ENCODE measurements around the gene GRPEL2. TPM values are rescaled to one million over a fixed set of nuclear protein-coding genes. Genes with fewer than 3 reads are reported as not detected.

Gene GRPEL2
- total and polyA plus RNA-seq, 2 of the 8 experiments (the other 6 are each of a cell fraction or from before 2014, with no cell fraction given) = 11.2 to 52.2 TPM

DNA sequence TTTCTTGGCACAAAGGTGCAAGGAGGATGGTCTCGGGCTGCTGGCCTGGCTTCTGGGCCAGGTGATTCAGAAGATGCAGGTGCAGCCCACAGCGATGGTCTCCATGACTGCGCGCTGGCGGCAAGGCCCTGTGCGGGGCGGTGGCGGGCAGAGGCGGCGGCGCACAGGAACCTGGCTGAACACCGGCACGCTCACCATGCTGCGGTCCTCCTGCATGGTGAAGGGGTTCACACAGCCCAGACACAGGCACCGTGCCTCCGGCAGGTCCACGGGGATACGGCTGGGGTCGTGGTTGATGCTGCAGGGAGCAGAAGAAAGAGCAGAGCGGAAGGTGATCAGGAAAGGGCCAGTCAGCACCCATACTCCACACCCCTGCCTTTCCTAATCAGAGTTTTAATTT, 29.0 kb downstream of the GRPEL2 start:
- Histone ChIP-seq H2AK5ac (ENCODE audit: low read depth, low read length) (no peak overlapping the region), H3K27me3 (replicated peaks in 1 of 4; ENCODE audit: control insufficient read depth in 3 of 4, extremely low read depth in 1 of 4, insufficient read depth in 3 of 4, low read length in 3 of 4) (no peaks in the 10 kb centered on the region), H3K36me3 (ENCODE audit: control insufficient read depth in 2 of 4, insufficient read depth in 4 of 4, low read length in 3 of 4) (no peaks in the 10 kb centered on the region), H2BK5ac (ENCODE audit: low read depth, low read length) (no peak overlapping the region), H3K4ac (replicated peaks; ENCODE audit: insufficient read length, low read depth, low read length) (no peak overlapping the region), H3K4me1 (replicated peaks in 1 of 4; ENCODE audit: control insufficient read depth in 3 of 4, insufficient read depth in 4 of 4, low read length in 3 of 4) (no peaks in the 10 kb centered on the region; a peak in 4 of 7 replicates), H4K5ac (ENCODE audit: insufficient read length, low read depth, low read length) (no peak overlapping the region), H2AFZ (ENCODE audit: low read length) (no peak overlapping the region), H3K23me2 (ENCODE audit: low read depth, low read length) (no peaks in the 10 kb centered on the region), H3K79me2 (ENCODE audit: control insufficient read depth in 1 of 2, insufficient read depth in 2 of 2, low read length in 2 of 2) (no peaks in the 10 kb centered on the region), H3K18ac (ENCODE audit: extremely low read depth, low read length) (no peak overlapping the region), H2BK120ac (replicated peaks; ENCODE audit: low read depth, low read length) (no peak overlapping the region), H3K9ac (replicated peaks in 1 of 4; ENCODE audit: extremely low read depth in 1 of 4, low read depth in 3 of 4, low read length in 3 of 4) (no peak overlapping the region), H2BK20ac (ENCODE audit: low read length) (no peak overlapping the region), H3K14ac (ENCODE audit: insufficient read length) (no peak overlapping the region), H3K4me3 (ENCODE audit: extremely low read depth in 1 of 4, insufficient read depth in 2 of 4, low read depth in 3 of 4, low read length in 4 of 4) (no peak overlapping the region), H2BK15ac (ENCODE audit: low read length) (peak overlapping the region; percentile 95; the same call in 1 of the 2 replicates), H4K8ac (ENCODE audit: extremely low read depth, insufficient read depth, low read length) (0 out of 2 replicates have a peak overlapping the region, but pooled peaks have one; percentile 53), H4K91ac (replicated peaks; ENCODE audit: insufficient read length, low read length) (no peak overlapping the region), H3K56ac (replicated peaks; ENCODE audit: insufficient read length, low read depth, low read length) (no peak overlapping the region), H3K23ac (ENCODE audit: insufficient read length) (no peak overlapping the region), H3K27ac (ENCODE audit: low read depth, low read length) (no peak overlapping the region), H3K9me3 (ENCODE audit: insufficient read depth in 2 of 2, low read depth in 1 of 2, low read length in 1 of 2) (no peaks in the 10 kb centered on the region), H3K4me2 (ENCODE audit: insufficient read depth in 1 of 2, low read depth in 2 of 2, low read length in 2 of 2) (no peak overlapping the region), H4K20me1 (replicated peaks in 1 of 2; ENCODE audit: control insufficient read depth in 1 of 2, insufficient read depth in 2 of 2, low read length in 2 of 2) (no peaks in the 10 kb centered on the region), H2BK12ac (ENCODE audit: low read depth, low read length) (peak overlapping the region; percentile 60; the same call in 1 of the 2 replicates), H3K79me1 (ENCODE audit: low read depth, low read length) (no peaks in the 10 kb centered on the region)
- WGBS, 2 experiments (ENCODE audit: extremely low coverage in 1 of 2, insufficient coverage in 1 of 2, insufficient read length in 1 of 2, insufficient replicate concordance in 2 of 2, low coverage in 1 of 2, low lambda C conversion rate in 2 of 2, missing lambda C conversion rate in 1 of 2) = 92% methylated on average over 19 of the region's 20 CpGs; no CpG with 5 or more reads in 1 of the 2 experiments
- DNase-seq (ENCODE audit: low read depth in 1 of 2, low spot score in 2 of 2) (no peak), FAIRE-seq (no peak)
- CTCF ChIA-PET (ENCODE audit: partially characterized antibody) = interaction anchor here (0.7 to 46.1 kb wide), 10 partner anchors 7 to 75 kb away, joined by 3 to 1310 read pairs (median 4); partner anchors contain the start of gene IL17B
- POLR2A ChIA-PET (ENCODE audit: partially characterized antibody) = no interaction called here
- no peak for TF ChIP-seq KDM4A (IDR thresholded peaks at IDR 0.05; ENCODE audit: low read depth, low read length, severe bottlenecking)
- TF ChIP-seq ATF3 (IDR thresholded peaks at IDR 0.05; ENCODE audit: insufficient read depth, low read depth, low read length) = no peak
- TF ChIP-seq SIRT6 (IDR thresholded peaks at IDR 0.05; ENCODE audit: low read length) = no peak
- TF ChIP-seq EP300 (IDR thresholded peaks at IDR 0.05; ENCODE audit: borderline replicate concordance in 1 of 2, low read depth in 2 of 2, low read length in 2 of 2) = no peak
- TF ChIP-seq JUN (IDR thresholded peaks at IDR 0.05; ENCODE audit: low read depth, low read length) = no peak
- no peak for TF ChIP-seq HDAC2 (IDR thresholded peaks at IDR 0.05; ENCODE audit: borderline replicate concordance in 1 of 2, low read depth in 2 of 2, low read length in 2 of 2)
- TF ChIP-seq EZH2 (IDR thresholded peaks at IDR 0.05; ENCODE audit: low read depth, low read length, severe bottlenecking) = no peak
- no peak for TF ChIP-seq CBX8 (IDR thresholded peaks at IDR 0.05; ENCODE audit: borderline replicate concordance, low read depth, low read length)
- no peak for TF ChIP-seq BRCA1 (IDR thresholded peaks at IDR 0.05; ENCODE audit: low read depth, low read length)
- TF ChIP-seq BCL11A (IDR thresholded peaks at IDR 0.05; ENCODE audit: low read depth in 2 of 2, low read length in 2 of 2) = no peak
- TF ChIP-seq ATF2 (IDR thresholded peaks at IDR 0.05; ENCODE audit: low read length) = no peak

Measured in H1 (cell line).